Subcutaneous adipose tissue (tissue), 4 donors: ENCODE data around the gene PRELID3B. TPM values are rescaled to one million over a fixed set of nuclear protein-coding genes. Genes with fewer than 3 reads are reported as not detected.

Source experiments
- total RNA-seq, 4 donors: library from RNA; depleted of rRNA; stranded (reverse); fragments of >200 nt; gene quantifications; one replicate each; pipeline ENCODE4 v1.1.0, GENCODE V29; 2016
- TF ChIP-seq, protein P1 (sequence below): fragments of 450-650 bp; IDR thresholded peaks from one replicate; pipeline ENCODE4 v1.5.1; 2016; ENCODE audit warnings: low read depth, mild to moderate bottlenecking, control low read depth, antibody characterized with exemption, moderate library complexity

The PRELID3B gene
- total RNA-seq, 4 donors from 2014 or later, result 39.2 to 83.2 (median 46.3) TPM

DNA sequence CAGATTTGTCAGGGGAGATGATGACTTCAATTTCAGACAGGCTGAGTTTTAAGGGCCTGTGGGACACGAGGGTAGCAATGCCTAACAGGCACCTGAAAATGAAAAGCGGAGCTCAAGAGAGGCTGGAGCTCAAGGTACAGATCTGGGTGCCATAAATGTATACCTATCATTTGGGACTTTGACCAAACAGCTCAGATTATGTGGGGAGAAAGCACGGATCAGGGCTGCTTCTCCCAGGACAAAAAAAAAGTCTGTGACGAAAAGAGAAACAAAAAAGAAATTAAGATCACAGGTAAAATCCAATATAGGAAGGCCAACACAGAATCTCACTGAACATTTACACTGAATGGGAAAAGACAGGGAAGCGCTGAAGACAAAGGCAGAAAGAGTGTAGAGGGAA, 1.9 kb downstream of the PRELID3B start:
- TF ChIP-seq, protein P1, sequence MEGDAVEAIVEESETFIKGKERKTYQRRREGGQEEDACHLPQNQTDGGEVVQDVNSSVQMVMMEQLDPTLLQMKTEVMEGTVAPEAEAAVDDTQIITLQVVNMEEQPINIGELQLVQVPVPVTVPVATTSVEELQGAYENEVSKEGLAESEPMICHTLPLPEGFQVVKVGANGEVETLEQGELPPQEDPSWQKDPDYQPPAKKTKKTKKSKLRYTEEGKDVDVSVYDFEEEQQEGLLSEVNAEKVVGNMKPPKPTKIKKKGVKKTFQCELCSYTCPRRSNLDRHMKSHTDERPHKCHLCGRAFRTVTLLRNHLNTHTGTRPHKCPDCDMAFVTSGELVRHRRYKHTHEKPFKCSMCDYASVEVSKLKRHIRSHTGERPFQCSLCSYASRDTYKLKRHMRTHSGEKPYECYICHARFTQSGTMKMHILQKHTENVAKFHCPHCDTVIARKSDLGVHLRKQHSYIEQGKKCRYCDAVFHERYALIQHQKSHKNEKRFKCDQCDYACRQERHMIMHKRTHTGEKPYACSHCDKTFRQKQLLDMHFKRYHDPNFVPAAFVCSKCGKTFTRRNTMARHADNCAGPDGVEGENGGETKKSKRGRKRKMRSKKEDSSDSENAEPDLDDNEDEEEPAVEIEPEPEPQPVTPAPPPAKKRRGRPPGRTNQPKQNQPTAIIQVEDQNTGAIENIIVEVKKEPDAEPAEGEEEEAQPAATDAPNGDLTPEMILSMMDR, result no peak

GRCh38 chr20:59039233-59039632, 3.4 kb downstream of the PRELID3B start:
- TF ChIP-seq, protein P1, result no peak

DNA sequence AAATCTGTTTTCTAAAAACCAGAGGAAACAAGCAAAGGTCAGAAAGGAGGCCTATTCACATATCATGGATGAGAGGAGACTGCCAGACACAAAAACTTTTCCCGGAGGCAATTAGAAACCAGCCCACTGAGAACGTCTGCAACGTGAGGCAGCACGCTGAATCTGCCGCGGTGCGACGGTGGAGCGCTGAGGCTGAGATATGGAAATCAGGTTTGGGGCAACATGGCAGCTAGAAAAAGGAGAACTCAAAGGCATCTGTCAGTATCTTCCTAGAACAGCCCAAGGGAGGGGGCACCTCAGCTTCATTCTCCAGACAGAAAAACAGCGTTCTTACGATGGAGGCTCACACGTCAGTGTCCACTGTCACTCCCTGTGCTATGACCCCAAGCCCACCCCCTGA, 5.2 kb downstream of the PRELID3B start:
- TF ChIP-seq, protein P1, result no peak

- TF ChIP-seq, protein P1, result no peak
Measured at GRCh38 chr20:59035381-59035780, 7.2 kb downstream of the PRELID3B start.

DNA sequence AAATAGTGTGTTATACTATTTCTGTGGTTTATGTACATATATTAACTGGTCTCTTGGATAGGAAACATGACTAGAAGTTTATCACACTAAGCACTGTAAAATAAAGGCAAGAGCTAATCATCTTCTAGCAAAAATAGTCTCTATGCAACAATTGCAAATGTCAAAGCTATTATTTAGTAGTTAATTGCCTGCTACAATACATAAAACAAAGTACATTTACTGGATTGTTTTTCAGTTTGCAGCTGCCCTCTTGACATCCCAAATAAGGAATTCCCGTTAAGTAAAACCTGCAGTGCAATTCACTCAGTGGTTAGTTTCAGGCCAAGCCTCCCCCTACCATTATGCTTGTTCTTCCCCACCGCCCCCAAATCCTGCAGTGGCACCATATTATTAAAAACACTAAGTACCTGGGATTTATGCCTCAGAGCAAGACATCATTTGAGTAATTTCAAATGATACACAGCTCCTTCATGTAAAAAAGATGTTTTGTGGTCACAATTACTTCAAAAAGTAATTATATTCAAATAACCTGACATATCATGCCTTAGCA, 8.9 kb downstream of the PRELID3B start:
- TF ChIP-seq, protein P1, result no peak

DNA sequence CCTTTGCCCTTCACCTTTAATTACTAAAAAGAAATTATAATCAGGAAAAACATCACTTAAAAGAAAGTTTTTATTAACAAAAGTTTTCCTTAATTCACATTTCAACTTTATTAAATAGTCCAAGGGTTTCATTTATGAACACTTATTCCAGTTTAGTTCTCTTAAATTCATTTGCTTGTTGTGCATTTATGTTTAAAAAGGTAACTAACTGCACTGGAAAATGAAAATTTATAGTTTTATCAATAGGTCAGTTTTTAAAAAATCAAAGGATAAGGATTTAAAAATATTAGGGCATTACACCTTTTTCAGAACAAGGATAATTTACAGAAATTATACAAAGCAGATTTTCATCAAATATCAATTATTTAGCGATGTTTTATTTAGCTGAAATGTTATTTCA, 9.5 kb downstream of the PRELID3B start:
- TF ChIP-seq, protein P1, result no peak

DNA sequence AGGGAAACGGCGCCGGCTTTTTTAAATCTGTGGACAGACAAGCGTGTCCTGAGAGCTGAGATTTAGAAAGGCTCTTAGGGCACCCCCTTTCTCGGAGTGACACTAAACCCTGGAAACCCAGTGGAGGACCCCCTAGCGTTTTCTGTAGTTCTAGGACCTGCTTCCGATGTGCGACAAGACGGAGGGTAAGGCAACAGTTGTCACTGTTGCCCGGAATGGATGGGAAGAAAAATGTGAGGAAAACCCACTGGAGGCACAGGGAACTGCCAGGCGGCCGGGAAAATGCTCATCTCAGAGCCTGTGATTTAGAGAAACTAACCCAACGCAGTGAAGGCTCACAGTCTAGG, 9.9 kb downstream of the PRELID3B start:
- TF ChIP-seq, protein P1, result no peak
